Fibroblast of lung (primary cell): ENCODE measurements around the gene GABBR2. TPM values are rescaled to one million over a fixed set of nuclear protein-coding genes. Genes with fewer than 3 reads are reported as not detected.

Experiments used
- DNase-seq, 2 donors: peaks; one replicate each; pipeline versions ENCODE4 v3.0.0 to v3.0.0-alpha.2; 2010; ENCODE audit warnings: low read depth in 2 of 2
- H2AFZ ChIP-seq: 2 replicates; pipeline ENCODE4 v1.5.1; 2012; ENCODE audit warnings: low read length, control low read depth, inconsistent platforms
- H3K27ac ChIP-seq: 2 replicates; pipeline ENCODE4 v1.5.1; 2011; ENCODE audit warnings: low read length, control low read depth; ENCODE audit not compliant: insufficient read depth
- H3K27me3 ChIP-seq: 2 replicates; pipeline ENCODE4 v1.5.1; 2011; ENCODE audit warnings: mild to moderate bottlenecking, low read length; ENCODE audit not compliant: control insufficient read depth, insufficient read depth
- H3K36me3 ChIP-seq: 2 replicates; pipeline ENCODE4 v1.5.1; 2011; ENCODE audit warnings: low read length; ENCODE audit not compliant: control insufficient read depth, insufficient read depth
- H3K4me1 ChIP-seq: 2 replicates; pipeline ENCODE4 v1.5.1; 2011; ENCODE audit warnings: low read length; ENCODE audit not compliant: control insufficient read depth, insufficient read depth; ENCODE audit errors: extremely low read depth
- H3K4me2 ChIP-seq: 2 replicates; pipeline ENCODE4 v1.5.1; 2011; ENCODE audit warnings: low read length, control low read depth; ENCODE audit not compliant: insufficient read depth; ENCODE audit errors: extremely low read depth
- H3K4me3 ChIP-seq, 4 experiments: fragments of 200-600 bp in 1 of 4; sonication (generic) in 1 of 4; replicated peaks in 1 of 4; 2 replicates each; pipeline ENCODE4 v1.5.1; 2011 to 2016; ENCODE audit warnings: low read length in 4 of 4, low read depth in 3 of 4, mild to moderate bottlenecking in 3 of 4, control low read depth in 2 of 4, inconsistent platforms in 1 of 4, mixed read lengths in 1 of 4; ENCODE audit not compliant: insufficient read depth in 1 of 4; ENCODE audit errors: control extremely low read depth in 1 of 4
- H3K79me2 ChIP-seq: 2 replicates; pipeline ENCODE4 v1.5.1; 2012; ENCODE audit warnings: mild to moderate bottlenecking, low read length, inconsistent platforms; ENCODE audit not compliant: control insufficient read depth, insufficient read depth
- H3K9ac ChIP-seq: 2 replicates; pipeline ENCODE4 v1.5.1; 2011; ENCODE audit warnings: mild to moderate bottlenecking, low read length, control low read depth; ENCODE audit not compliant: insufficient read depth
- H3K9me3 ChIP-seq: 2 replicates; pipeline ENCODE4 v1.5.1; 2012; ENCODE audit warnings: low read depth, low read length; ENCODE audit not compliant: control insufficient read depth, insufficient read depth
- H4K20me1 ChIP-seq: 2 replicates; pipeline ENCODE4 v1.5.1; 2011; ENCODE audit warnings: low read length; ENCODE audit not compliant: control insufficient read depth, insufficient read depth; ENCODE audit errors: extremely low read depth
- EZH2 ChIP-seq: IDR thresholded peaks from 2 replicates; pipeline ENCODE4 v1.5.1; 2012; ENCODE audit warnings: low read length, control low read depth, mild to moderate bottlenecking; ENCODE audit errors: missing control alignments
- polyA plus RNA-seq, 2 donors: library from polyadenylated mRNA; depleted of rRNA in 1 of 2; stranded (reverse) in 1 of 2; unstranded in 1 of 2; fragments of >200 nt; gene quantifications; 2 replicates each; pipeline ENCODE4 v1.2.1, GENCODE V29; 2011 to 2012; ENCODE audit warnings: missing spikeins in 1 of 2
- total RNA-seq: library from RNA; depleted of rRNA; stranded (reverse); fragments of >200 nt; gene quantifications from 2 replicates; pipeline ENCODE4 v1.2.1, GENCODE V29; 2014
- TF ChIP-seq, protein P1 (sequence below), 2 donors: IDR thresholded peaks in 1 of 2; conservative IDR thresholded peaks in 1 of 2; 1 replicate in 1 of 2; 2 replicates in 1 of 2; pipeline ENCODE4 v1.5.1; 2011 to 2012; ENCODE audit warnings: low read length in 2 of 2, control low read depth in 1 of 2, inconsistent platforms in 1 of 2, low read depth in 1 of 2, mild to moderate bottlenecking in 1 of 2

The GABBR2 gene
- total and polyA plus RNA-seq, 2 donors (not counting 1 experiment from before 2014, with no cell fraction given), result 0.32 to 0.33 TPM

DNA sequence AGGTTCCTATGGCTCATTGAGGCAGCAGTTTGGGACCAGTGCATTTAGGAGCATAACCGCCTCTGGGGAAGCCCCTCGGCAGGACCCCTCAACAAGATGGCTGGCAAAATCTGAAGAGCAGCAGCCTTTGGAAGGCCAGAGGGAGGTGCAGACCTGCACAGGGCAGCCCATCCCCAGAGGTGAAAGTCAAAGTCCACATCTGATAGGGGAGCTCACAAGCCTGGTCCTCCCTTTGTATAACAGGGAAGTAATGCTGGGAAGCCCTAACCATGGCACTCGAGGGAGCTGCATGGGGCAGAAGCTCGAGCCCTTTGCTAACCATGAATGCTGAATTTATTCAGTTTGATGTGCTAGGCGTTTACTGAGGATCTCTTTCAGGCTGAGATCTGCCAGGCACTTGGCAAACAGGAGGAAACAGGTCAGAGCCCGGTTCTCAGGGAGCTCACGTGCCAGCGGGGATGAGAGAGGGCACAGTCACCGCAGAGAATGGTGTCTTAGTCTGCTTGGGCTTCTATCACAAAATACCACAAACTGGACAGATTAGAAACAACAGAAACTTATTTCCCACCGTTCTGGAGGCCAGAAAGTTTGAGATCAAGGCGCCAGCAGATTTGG is 114.1 kb downstream of the GABBR2 start:
- Histone ChIP-seq H3K27ac (no peak overlapping the region), H3K9me3 (no peaks in the 10 kb centered on the region), H3K4me3 (no peak overlapping the region), H3K9ac (no peak overlapping the region), H4K20me1 (no peaks in the 10 kb centered on the region), H3K4me1 (no peaks in the 10 kb centered on the region), H3K4me2 (no peak overlapping the region), H3K36me3 (no peaks in the 10 kb centered on the region), H3K27me3 (no peaks in the 10 kb centered on the region), H3K79me2 (no peaks in the 10 kb centered on the region), H2AFZ (no peak overlapping the region)
- no peak for DNase-seq
- TF ChIP-seq, protein P1, sequence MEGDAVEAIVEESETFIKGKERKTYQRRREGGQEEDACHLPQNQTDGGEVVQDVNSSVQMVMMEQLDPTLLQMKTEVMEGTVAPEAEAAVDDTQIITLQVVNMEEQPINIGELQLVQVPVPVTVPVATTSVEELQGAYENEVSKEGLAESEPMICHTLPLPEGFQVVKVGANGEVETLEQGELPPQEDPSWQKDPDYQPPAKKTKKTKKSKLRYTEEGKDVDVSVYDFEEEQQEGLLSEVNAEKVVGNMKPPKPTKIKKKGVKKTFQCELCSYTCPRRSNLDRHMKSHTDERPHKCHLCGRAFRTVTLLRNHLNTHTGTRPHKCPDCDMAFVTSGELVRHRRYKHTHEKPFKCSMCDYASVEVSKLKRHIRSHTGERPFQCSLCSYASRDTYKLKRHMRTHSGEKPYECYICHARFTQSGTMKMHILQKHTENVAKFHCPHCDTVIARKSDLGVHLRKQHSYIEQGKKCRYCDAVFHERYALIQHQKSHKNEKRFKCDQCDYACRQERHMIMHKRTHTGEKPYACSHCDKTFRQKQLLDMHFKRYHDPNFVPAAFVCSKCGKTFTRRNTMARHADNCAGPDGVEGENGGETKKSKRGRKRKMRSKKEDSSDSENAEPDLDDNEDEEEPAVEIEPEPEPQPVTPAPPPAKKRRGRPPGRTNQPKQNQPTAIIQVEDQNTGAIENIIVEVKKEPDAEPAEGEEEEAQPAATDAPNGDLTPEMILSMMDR (conservative IDR thresholded peaks at IDR 0.05 in 1 of 2, IDR thresholded peaks at IDR 0.05 in 1 of 2; ENCODE audit: low read depth in 1 of 2, low read length in 2 of 2), result no peak
- TF ChIP-seq EZH2, result no peak

DNA sequence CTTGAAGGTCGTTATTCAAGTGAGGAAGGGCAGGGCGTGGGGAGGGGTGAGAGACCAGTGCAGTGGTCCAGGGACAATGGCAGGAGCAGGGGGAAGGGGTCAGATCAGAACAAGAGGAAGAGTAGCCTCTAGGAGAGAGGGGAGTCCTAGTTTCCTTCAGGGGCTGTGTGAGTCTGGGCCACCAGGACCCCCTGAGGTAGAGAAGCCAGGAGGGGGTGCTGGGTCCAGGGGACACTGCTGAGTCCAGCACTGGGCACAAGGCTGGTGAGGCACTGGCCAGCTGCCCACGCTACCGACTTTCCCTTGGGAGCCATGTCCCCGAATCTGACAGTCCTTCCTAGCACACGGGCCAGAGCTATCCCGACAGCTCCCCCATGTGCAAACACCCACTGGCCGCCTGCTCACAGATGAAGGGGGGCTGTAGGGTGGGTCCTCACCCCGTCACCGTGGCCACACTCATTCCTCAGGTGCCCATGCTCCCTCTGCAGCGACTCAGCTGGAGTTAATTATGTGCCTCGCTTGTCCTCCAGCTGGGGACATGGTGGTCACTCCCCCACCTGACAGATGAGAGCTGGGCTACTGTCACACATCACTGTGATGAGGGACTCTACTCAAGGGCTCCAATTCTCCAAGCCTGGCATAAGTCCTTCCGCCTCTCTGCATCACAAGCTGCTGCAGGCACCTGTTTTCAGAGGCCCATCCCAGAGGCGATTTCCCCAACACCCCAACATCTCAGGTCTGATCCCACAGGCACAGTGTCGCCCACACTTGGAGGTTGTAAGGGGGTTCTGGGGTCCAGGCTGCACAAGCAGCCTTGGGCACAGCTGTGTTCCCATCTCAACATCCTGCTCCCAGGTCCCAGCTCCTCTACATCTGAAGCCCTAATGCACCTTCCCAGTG is 115.1 kb downstream of the GABBR2 start:
- TF ChIP-seq, protein P1 (conservative IDR thresholded peaks at IDR 0.05 in 1 of 2, IDR thresholded peaks at IDR 0.05 in 1 of 2; ENCODE audit: low read depth in 1 of 2, low read length in 2 of 2), result no peak
- TF ChIP-seq EZH2, result no peak

DNA sequence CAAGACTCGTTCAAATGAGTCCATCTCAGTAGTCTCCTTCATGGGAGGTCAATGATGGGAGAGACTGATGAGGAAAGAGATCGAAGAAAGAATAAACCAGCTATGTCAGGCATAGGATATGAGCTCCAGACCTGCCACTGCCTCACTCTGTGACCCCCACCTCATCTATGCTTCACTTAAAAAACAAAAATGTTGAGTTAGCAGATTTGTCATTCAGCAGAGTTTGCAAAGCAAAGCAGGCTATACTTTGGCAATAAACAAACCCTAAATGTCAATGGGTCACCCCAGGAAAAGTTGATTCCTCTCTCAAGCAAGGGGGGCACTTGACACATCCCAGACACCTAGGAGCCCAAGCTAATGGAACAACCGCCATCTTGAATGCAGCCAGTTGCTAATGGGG is 117.0 kb downstream of the GABBR2 start:
- Histone ChIP-seq H3K4me3 (no peak overlapping the region), H4K20me1 (no peaks in the 10 kb centered on the region), H3K4me2 (no peak overlapping the region), H3K4me1 (no peaks in the 10 kb centered on the region), H3K9ac (no peak overlapping the region), H3K36me3 (no peaks in the 10 kb centered on the region), H3K27me3 (no peaks in the 10 kb centered on the region), H3K9me3 (no peaks in the 10 kb centered on the region), H2AFZ (no peak overlapping the region), H3K27ac (no peak overlapping the region), H3K79me2 (no peaks in the 10 kb centered on the region)
- no peak for DNase-seq
- TF ChIP-seq, protein P1 (conservative IDR thresholded peaks at IDR 0.05 in 1 of 2, IDR thresholded peaks at IDR 0.05 in 1 of 2; ENCODE audit: low read depth in 1 of 2, low read length in 2 of 2), result no peak
- no peak for TF ChIP-seq EZH2

More for the DNA sequence above, 115.1 kb downstream of the GABBR2 start:
- no peak overlapping the region for H3K27ac ChIP-seq
- no peaks in the 10 kb centered on the region for H3K79me2 ChIP-seq
- no peak overlapping the region for H3K9ac ChIP-seq
- H3K4me3 ChIP-seq, result no peak overlapping the region
- H3K9me3 ChIP-seq, result no peaks in the 10 kb centered on the region
- no peaks in the 10 kb centered on the region for H3K4me1 ChIP-seq
- no peak for DNase-seq
- H3K4me2 ChIP-seq, result no peak overlapping the region
- H2AFZ ChIP-seq, result no peak overlapping the region
- no peaks in the 10 kb centered on the region for H3K27me3 ChIP-seq
- H3K36me3 ChIP-seq, result no peaks in the 10 kb centered on the region
- no peaks in the 10 kb centered on the region for H4K20me1 ChIP-seq
